ENCODE data around the gene TRMT1.

TRMT1 gene

DNA sequence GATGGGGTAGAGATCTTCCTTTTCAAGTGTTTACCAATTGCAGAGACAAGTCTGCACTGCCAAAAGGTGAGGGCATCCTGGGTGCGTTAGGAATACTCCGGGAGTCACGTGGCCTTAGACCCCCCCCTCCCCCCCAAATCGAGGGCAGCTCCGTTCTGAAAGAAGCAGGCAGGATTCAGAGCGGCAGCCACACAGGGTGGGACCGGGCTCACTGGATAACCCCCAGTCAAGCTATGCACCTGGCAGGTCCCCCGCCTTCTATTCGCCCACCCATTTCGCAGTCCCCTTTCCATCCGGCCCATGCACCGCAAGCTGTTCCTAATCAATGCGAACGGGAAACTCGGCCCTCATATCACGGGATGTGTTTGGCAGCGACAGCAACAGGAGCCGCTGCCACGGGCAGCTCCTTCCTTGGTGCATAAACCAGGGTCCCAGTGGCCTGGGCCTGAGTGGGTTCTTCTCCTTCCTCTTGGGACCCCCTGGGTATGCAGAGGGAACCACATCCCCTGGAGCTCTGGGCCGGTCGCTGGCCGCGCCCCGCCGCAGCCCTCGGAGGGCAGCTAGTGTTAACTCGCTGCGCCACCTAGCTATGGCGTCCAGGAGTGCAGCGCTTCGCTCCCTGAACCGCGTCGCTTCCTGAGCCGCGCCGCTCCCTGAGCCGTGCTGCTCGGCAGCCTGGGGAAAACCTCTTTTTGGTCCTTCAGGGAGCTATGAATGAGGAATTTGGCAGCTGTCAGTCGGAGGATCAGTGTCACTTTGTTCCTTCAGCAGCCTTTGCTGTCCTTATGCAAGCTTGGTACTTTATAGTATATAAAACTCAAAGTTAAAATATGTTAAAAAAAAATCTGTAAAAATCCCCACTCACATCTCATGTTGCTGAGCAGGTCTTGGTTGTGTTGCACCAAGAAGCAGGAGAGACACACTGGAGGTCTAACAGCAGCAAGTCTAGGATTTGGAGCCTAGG lies 55.3 kb downstream of the TRMT1 start:
- TF ChIP-seq, protein P1, sequence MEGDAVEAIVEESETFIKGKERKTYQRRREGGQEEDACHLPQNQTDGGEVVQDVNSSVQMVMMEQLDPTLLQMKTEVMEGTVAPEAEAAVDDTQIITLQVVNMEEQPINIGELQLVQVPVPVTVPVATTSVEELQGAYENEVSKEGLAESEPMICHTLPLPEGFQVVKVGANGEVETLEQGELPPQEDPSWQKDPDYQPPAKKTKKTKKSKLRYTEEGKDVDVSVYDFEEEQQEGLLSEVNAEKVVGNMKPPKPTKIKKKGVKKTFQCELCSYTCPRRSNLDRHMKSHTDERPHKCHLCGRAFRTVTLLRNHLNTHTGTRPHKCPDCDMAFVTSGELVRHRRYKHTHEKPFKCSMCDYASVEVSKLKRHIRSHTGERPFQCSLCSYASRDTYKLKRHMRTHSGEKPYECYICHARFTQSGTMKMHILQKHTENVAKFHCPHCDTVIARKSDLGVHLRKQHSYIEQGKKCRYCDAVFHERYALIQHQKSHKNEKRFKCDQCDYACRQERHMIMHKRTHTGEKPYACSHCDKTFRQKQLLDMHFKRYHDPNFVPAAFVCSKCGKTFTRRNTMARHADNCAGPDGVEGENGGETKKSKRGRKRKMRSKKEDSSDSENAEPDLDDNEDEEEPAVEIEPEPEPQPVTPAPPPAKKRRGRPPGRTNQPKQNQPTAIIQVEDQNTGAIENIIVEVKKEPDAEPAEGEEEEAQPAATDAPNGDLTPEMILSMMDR (IDR thresholded peaks at IDR 0.05; ENCODE audit: borderline replicate concordance, control extremely low read depth, extremely low read depth, insufficient read depth, missing control alignments): peak; percentile 98

DNA sequence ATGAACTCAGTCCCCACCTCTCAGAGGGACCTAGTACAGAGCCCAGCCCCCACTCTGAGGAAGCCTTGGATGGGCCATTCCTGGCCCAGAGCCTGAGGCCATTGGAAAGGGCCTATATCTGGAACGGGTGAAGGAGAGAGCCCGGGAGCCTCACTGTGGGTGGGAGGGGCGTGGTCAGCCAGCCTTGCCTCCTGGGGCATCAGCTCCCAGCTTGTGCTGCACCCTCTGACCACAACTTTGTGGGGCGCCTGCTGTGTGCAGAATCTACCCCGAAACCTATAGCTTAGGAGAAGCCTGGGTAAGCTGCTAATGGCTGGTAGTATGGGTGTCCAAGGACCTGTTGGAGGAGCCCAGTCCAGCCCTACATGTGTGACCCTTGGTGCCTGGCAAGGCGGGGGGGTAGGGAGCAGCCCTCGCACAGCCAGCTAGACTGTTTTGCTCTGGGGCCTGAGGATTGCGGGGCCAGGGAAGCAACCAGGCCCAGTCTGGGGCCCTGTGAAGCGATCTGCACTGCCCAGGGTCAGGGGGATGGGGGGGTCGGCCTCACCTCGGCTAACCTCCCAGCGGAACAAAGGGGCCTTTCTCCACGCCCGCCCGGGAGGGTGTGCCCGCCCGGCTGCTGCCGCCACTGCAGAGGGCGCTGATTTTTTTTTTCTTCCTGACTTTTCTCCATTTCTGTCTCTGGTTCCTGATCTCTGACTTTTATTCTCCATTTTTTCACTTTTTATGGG lies 56.1 kb downstream of the TRMT1 start:
- TF ChIP-seq, protein P1 (IDR thresholded peaks at IDR 0.05; ENCODE audit: borderline replicate concordance, control extremely low read depth, extremely low read depth, insufficient read depth, missing control alignments): no peak
- no peak for DNase-seq (ENCODE audit: low spot score)
- in situ Hi-C loops (cut with MboI; ENCODE audit: low sequenced_read_pairs, unreplicated experiment): no loop called here

More for the DNA sequence above, 55.3 kb downstream of the TRMT1 start:
- DNase-seq (ENCODE audit: low spot score): peak; percentile 94
- in situ Hi-C loops (cut with MboI; ENCODE audit: low sequenced_read_pairs, unreplicated experiment): no loop called here

DNA sequence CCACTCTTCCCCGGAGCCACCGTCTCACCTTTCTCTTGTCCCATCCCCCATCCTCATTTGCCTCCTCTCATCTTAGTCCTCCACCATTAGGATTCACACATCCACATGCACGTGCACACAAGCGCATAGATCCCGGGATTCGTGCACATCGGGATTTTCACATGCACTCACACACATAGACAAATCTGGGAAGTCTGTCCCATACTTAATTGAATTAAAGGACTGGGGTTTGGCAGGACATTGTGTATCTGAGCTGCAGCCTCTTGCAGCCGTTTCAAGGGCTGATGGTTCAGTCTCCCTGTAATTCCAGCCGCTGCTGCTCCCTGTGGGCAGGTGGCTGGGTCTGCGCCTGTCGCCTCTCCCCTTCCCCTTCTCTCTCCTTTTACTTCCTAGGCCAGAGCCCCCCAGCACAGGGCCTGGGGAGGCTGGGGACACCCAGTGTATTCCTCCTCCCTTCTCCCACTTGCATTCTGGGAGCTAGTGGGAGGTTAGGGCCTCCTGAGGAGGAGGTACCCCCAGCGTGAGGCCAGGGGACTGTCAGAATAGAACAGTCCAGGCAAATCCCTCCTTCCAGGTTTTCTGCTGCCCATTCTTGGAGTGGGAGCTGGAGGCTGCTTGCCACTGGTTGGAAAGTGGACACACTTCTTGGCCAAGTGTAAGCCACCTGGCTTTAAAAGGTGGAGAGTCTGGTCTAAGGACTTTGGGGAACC lies 57.4 kb downstream of the TRMT1 start:
- TF ChIP-seq, protein P1 (IDR thresholded peaks at IDR 0.05; ENCODE audit: borderline replicate concordance, control extremely low read depth, extremely low read depth, insufficient read depth, missing control alignments): no peak
- DNase-seq (ENCODE audit: low spot score): no peak
- in situ Hi-C loops (cut with MboI; ENCODE audit: low sequenced_read_pairs, unreplicated experiment): no loop called here

DNA sequence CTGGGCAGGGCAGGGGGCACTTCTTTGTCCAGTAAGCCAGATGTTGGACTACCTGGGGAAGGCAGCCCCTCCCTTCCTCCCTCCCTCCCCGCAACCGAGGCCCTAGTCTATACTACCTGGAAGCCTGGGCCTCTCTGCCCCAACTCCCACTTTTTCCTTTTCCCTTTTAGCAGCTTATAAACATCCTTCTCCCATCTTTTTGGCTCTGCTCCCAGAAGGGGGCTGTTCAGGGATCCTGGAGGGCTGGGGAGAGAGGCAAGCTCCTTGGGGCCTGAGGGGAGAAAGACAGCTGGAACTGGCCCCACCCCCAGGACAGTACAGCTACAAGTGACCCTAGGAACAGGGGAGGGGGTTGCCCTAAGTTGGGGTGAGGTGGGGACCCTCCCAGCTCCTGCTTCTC lies 58.8 kb downstream of the TRMT1 start:
- TF ChIP-seq, protein P1 (IDR thresholded peaks at IDR 0.05; ENCODE audit: borderline replicate concordance, control extremely low read depth, extremely low read depth, insufficient read depth, missing control alignments): no peak
- DNase-seq (ENCODE audit: low spot score): no peak
- in situ Hi-C loops (cut with MboI; ENCODE audit: low sequenced_read_pairs, unreplicated experiment): no loop called here

DNA sequence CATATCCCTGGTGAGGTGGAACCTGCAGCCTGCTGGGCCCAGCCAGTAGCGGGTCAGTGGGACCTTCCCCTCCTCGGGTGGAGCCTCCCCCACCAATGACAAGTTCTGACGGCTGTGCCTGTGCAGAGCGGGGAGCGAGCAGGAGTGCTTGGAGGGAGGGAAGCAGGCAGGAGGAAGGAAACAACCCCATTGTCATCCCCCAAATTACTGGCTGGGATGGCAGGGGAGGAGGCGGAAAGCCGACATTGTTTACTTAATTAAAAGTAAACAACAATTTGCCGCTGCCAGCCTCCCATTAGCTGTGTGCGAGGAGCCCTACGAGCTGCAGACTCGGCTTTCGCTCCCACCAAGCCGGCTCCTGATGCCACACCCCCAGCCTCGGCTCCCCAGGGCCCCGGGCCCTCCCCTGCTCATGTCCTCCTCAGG lies 59.4 kb downstream of the TRMT1 start:
- in situ Hi-C loops (cut with MboI; ENCODE audit: low sequenced_read_pairs, unreplicated experiment): no loop called here
- TF ChIP-seq, protein P1 (IDR thresholded peaks at IDR 0.05; ENCODE audit: borderline replicate concordance, control extremely low read depth, extremely low read depth, insufficient read depth, missing control alignments): no peak
- no peak for DNase-seq (ENCODE audit: low spot score)

DNA sequence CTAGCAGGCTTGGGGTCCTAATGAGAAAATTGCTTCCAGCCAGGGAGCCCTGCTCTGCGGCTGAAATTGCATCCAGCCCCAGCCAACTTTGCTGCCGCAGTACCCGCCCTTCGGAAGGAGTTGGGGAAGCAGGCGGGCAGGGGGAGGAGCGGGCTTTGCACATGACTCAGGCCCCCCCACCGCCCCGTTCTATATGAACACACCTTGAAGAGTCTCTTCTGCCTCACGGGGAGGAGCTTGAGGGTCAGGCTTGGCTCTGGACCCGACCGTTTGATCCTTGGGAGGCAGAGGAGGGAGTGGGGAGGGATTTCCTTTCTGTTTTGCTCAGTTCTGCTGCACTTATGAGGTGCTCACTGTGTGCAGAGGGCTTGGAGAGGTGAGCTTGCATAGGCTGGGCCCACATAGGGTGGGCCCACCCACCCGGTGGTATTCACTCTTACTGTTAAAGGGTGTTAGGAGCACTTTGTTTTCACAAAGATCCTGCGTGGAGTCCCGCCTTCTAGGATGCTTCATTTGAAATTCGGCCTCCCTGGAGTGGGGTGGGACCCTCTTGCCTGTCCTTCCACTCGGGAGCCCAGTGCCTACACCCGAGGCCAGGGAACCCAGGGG lies 60.4 kb downstream of the TRMT1 start:
- in situ Hi-C loops (cut with MboI; ENCODE audit: low sequenced_read_pairs, unreplicated experiment): no loop called here
- DNase-seq (ENCODE audit: low spot score): no peak
- TF ChIP-seq, protein P1 (IDR thresholded peaks at IDR 0.05; ENCODE audit: borderline replicate concordance, control extremely low read depth, extremely low read depth, insufficient read depth, missing control alignments): no peak
